GM12865 (cell line): ENCODE results near the gene EGFLAM.

Source experiments
- DNase-seq: peaks from one replicate; pipeline ENCODE4 v3.0.0; 2010; ENCODE audit warnings: low read depth
- H3K4me3 ChIP-seq: 2 replicates; pipeline ENCODE4 v1.5.1; 2011; ENCODE audit warnings: mild to moderate bottlenecking, low read depth, low read length, control low read depth
- TF ChIP-seq, protein P1 (sequence below): IDR thresholded peaks from 2 replicates; pipeline ENCODE4 v1.5.1; 2011; ENCODE audit warnings: low read length, control low read depth, low read depth, inconsistent platforms; ENCODE audit not compliant: insufficient read depth; ENCODE audit errors: missing control alignments

The EGFLAM gene

DNA sequence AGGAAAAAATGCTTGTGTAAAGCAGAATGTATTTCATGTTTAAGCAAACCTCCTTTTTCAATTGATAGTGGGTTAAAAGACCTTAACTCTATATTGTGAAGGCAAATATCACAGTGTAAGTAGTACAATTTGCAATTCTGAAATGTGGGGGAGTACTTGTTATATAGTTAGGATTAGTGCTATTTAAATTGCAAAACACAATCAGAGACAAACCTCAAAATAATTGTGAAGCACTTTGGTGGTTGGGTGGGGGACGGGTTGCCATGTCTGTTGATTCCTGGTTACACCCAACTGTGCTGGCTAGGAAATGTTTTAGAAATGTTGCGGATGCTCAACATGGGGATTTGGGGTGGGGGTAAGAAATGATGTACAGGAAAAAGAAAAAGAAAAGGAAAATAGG, 37.4 kb downstream of the EGFLAM start:
- H3K4me3 ChIP-seq, result no peak overlapping the region
- DNase-seq, result no peak
- TF ChIP-seq, protein P1, sequence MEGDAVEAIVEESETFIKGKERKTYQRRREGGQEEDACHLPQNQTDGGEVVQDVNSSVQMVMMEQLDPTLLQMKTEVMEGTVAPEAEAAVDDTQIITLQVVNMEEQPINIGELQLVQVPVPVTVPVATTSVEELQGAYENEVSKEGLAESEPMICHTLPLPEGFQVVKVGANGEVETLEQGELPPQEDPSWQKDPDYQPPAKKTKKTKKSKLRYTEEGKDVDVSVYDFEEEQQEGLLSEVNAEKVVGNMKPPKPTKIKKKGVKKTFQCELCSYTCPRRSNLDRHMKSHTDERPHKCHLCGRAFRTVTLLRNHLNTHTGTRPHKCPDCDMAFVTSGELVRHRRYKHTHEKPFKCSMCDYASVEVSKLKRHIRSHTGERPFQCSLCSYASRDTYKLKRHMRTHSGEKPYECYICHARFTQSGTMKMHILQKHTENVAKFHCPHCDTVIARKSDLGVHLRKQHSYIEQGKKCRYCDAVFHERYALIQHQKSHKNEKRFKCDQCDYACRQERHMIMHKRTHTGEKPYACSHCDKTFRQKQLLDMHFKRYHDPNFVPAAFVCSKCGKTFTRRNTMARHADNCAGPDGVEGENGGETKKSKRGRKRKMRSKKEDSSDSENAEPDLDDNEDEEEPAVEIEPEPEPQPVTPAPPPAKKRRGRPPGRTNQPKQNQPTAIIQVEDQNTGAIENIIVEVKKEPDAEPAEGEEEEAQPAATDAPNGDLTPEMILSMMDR, result no peak

GRCh38 chr5:38297830-38298608, 39.7 kb downstream of the EGFLAM start:
- TF ChIP-seq, protein P1, result no peak
- no peak overlapping the region for H3K4me3 ChIP-seq
- DNase-seq, result no peak

GRCh38 chr5:38299585-38299984, 41.2 kb downstream of the EGFLAM start:
- no peak for DNase-seq
- no peak overlapping the region for H3K4me3 ChIP-seq
- TF ChIP-seq, protein P1, result no peak

DNA sequence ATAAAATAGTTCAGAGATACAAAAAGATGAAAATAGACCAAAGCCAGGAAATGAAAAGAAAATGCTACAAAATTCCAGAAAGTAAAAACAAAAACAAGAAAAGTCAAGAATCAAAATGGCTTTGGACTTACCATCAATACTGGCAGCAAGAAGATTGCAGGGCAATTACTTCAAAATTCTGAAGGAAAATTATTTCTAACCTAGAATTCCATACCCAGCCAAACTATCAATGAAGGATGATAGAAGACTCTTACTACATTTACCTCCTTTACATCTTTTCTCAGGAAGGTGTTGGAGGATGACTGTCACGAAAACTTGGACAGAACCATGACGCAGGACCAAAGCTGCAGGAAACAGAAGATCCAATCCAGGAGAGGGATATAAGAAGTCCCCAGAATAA, 46.8 kb downstream of the EGFLAM start:
- no peak overlapping the region for H3K4me3 ChIP-seq
- TF ChIP-seq, protein P1, result no peak
- no peak for DNase-seq

DNA sequence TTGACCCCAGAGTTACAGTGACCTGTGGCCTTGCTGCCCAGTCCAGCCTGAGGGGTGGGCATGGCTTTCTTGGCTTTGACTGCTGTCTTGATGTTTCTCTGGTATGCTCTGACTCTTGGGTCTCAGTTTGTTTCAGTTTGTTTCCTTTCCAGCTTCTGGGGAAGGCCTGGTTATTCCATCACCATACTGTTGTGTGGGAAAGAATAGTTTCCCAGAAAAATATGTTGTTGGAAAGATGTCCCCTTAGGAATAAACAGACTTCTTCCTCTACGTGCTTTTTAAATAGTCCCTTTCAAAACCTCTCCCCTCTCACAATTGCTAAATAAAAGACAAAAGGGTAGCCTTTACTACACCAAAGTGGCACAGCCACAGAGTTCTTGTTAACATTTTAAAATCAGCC, 49.5 kb downstream of the EGFLAM start:
- TF ChIP-seq, protein P1, result no peak
- DNase-seq, result no peak
- no peak overlapping the region for H3K4me3 ChIP-seq

- no peak for DNase-seq
- TF ChIP-seq, protein P1, result no peak
- H3K4me3 ChIP-seq, result no peak overlapping the region
Observed at GRCh38 chr5:38316544-38317224, 58.3 kb downstream of the EGFLAM start.
